GM12878 (cell line): ENCODE results near the gene PLK4. TPM values are rescaled to one million over a fixed set of nuclear protein-coding genes. Genes with fewer than 3 reads are reported as not detected.
"Not testable (repeated sequence)": the region's sequence is repeated elsewhere in the genome, so short reads cannot be mapped to it uniquely, and the experiment has no call there.

Source experiments
- ATAC-seq: fragments of 200-7000 bp; cut with Tn5 transposase; 3 replicates; pipeline ENCODE4 v1.9.1; 2020; ENCODE audit warnings: mild to moderate bottlenecking, moderate library complexity
- BruUV-seq: library from RNA; stranded (reverse); fragments of 400-500 nt; replicated peaks from 2 replicates; lab custom pipeline; 2021; lab: Mats Ljungman, UMichigan
- CTCF ChIA-PET: fragments of 300-600 bp; sonication (Branson Sonifier 250); formaldehyde crosslinking; extraction: SDS; loops from one replicate; lab custom pipeline; 2021; ENCODE audit warnings: inconsistent platforms; lab: Yijun Ruan, JAX
- POLR2A ChIA-PET: fragments of 350-600 bp; formaldehyde crosslinking; extraction: SDS; loops from one replicate; lab custom pipeline; 2021; ENCODE audit warnings: inconsistent platforms; lab: Charles Lee
- RAD21 ChIA-PET: fragments of 300-600 bp; sonication (Branson Sonifier 250); formaldehyde crosslinking; loops from one replicate; lab custom pipeline; 2023; ENCODE audit warnings: antibody characterized with exemption; ENCODE audit not compliant: unreplicated experiment; lab: Charles Lee
- SMC1A ChIA-PET: fragments of 300-600 bp; sonication (Branson Sonifier 250); formaldehyde crosslinking; loops from one replicate; lab custom pipeline; 2023; ENCODE audit not compliant: unreplicated experiment, uncharacterized antibody; lab: Charles Lee
- DNase-seq: peaks from one replicate; pipeline ENCODE4 v3.0.0-alpha.2; 2011; ENCODE audit warnings: low read depth, low spot score
- FAIRE-seq: peaks from 3 replicates; lab custom pipeline; 2011; peaks lifted over from hg19 to GRCh38; lab: Jason Lieb, UNC
- H2AFZ ChIP-seq: 2 replicates; pipeline ENCODE4 v1.6.0; 2011; ENCODE audit warnings: low read depth, low read length, control low read depth; ENCODE audit not compliant: control insufficient read depth
- H3K27ac ChIP-seq: 2 replicates; pipeline ENCODE4 v1.5.1; 2011; ENCODE audit warnings: control low read depth; ENCODE audit not compliant: control insufficient read depth, insufficient read depth
- H3K27me3 ChIP-seq, 2 experiments: replicated peaks in 1 of 2; 2 replicates each; pipeline versions ENCODE4 v1.6.0 to v1.6.1; 2011; ENCODE audit warnings: low read length in 1 of 2; ENCODE audit not compliant: control insufficient read depth in 2 of 2, insufficient read depth in 2 of 2
- H3K36me3 ChIP-seq, 2 experiments: 2 replicates each; pipeline ENCODE4 v1.5.1; 2011; ENCODE audit warnings: low read length in 1 of 2; ENCODE audit not compliant: control insufficient read depth in 2 of 2, insufficient read depth in 2 of 2
- H3K4me1 ChIP-seq: 2 replicates; pipeline ENCODE4 v1.6.1; 2011; ENCODE audit warnings: mild to moderate bottlenecking, low read length, moderate library complexity, mixed read lengths; ENCODE audit not compliant: control insufficient read depth, insufficient read depth
- H3K4me2 ChIP-seq: 2 replicates; pipeline ENCODE4 v1.6.0; 2011; ENCODE audit warnings: control low read depth; ENCODE audit not compliant: control insufficient read depth, insufficient read depth
- H3K4me3 ChIP-seq: fragments of 200-600 bp; sonication (generic); 2 replicates; pipeline ENCODE4 v1.5.1; 2016
- H3K79me2 ChIP-seq: 2 replicates; pipeline ENCODE4 v1.6.0; 2011; ENCODE audit warnings: low read length; ENCODE audit not compliant: control insufficient read depth, insufficient read depth
- H3K9ac ChIP-seq: 2 replicates; pipeline ENCODE4 v1.8.0; 2011; ENCODE audit warnings: low read length, control low read depth, mixed read lengths; ENCODE audit not compliant: control insufficient read depth, insufficient read depth
- H3K9me3 ChIP-seq: replicated peaks from 3 replicates; pipeline ENCODE4 v1.5.1; 2011; ENCODE audit warnings: mild to moderate bottlenecking, low read length; ENCODE audit not compliant: control insufficient read depth, insufficient read depth
- H4K20me1 ChIP-seq: 2 replicates; pipeline ENCODE4 v1.6.0; 2011; ENCODE audit not compliant: control insufficient read depth, insufficient read depth
- EGR1 ChIP-seq, 2 experiments: IDR thresholded peaks; 1 replicate in 1 of 2; 2 replicates in 1 of 2; pipeline ENCODE4 v1.6.1; 2011 to 2012; ENCODE audit warnings: low read depth in 2 of 2, low read length in 2 of 2, borderline replicate concordance in 1 of 2, mild to moderate bottlenecking in 1 of 2, moderate library complexity in 1 of 2
- HCFC1 ChIP-seq: fragments of 150-350 bp; IDR thresholded peaks from 2 replicates; pipeline ENCODE4 v1.6.1; 2014; ENCODE audit warnings: low read length
- MEF2A ChIP-seq: IDR thresholded peaks from 2 replicates; pipeline ENCODE4 v1.6.1; 2011; ENCODE audit warnings: low read depth, mild to moderate bottlenecking, low read length, moderate library complexity; ENCODE audit not compliant: insufficient read depth
- MYC ChIP-seq: IDR thresholded peaks from 2 replicates; pipeline ENCODE4 v1.6.1; 2011; ENCODE audit warnings: mild to moderate bottlenecking, low read length, moderate library complexity, inconsistent platforms; ENCODE audit not compliant: insufficient read depth, insufficient replicate concordance, insufficient read length, severe bottlenecking
- NFYB ChIP-seq: IDR thresholded peaks from 2 replicates; pipeline ENCODE4 v1.6.1; 2011; ENCODE audit warnings: low read depth, mild to moderate bottlenecking, low read length, improper control_type of control experiment, moderate library complexity; ENCODE audit not compliant: insufficient read depth
- NRF1 ChIP-seq: conservative IDR thresholded peaks from 2 replicates; pipeline ENCODE4 v1.6.1; 2011; ENCODE audit warnings: mild to moderate bottlenecking, low read depth, low read length, improper control_type of control experiment
- TCF12 ChIP-seq: IDR thresholded peaks from 2 replicates; pipeline ENCODE4 v1.6.1; 2011; ENCODE audit warnings: low read depth, mild to moderate bottlenecking, low read length
- YBX1 ChIP-seq: fragments of 450-650 bp; IDR thresholded peaks from 2 replicates; pipeline ENCODE4 v1.6.1; 2016; ENCODE audit warnings: antibody characterized with exemption
- WGBS: methylation state at CpG from one replicate; pipeline ENCODE4 v1.1.6; 2016; ENCODE audit warnings: low lambda C conversion rate; ENCODE audit not compliant: insufficient replicate concordance, insufficient coverage; ENCODE audit errors: missing lambda C conversion rate; 5-methylcytosine and 5-hydroxymethylcytosine counted together
- in situ Hi-C: fragments of 300-500 bp; cut with MboI; formaldehyde crosslinking; loops from 9 replicates; pipeline ENCODE4 v1.14.3; 2018; ENCODE audit warnings: mixed read lengths
- intact Hi-C: fragments of 100-400 bp; cut with micrococcal nuclease; formaldehyde crosslinking; loops from one replicate; pipeline ENCODE4 v1.14.2; 2022; ENCODE audit not compliant: unreplicated experiment
- polyA plus RNA-seq, 11 experiments: library from polyadenylated mRNA; depleted of rRNA in 4 of 11; unstranded in 6 of 11; stranded (reverse) in 5 of 11; fragments of >200 nt; fragmentation: Nextera tagmentation in 4 of 11; fragmentation: Illumina TruSeq in 1 of 11; extraction: Ambion mirVana in 4 of 11; extraction: Trizol in 1 of 11; gene quantifications; 1 replicate in 1 of 11; 2 replicates in 10 of 11; pipeline versions ENCODE4 v1.2.1 to v1.2.3, GENCODE V29; 2011 to 2016; ENCODE audit warnings: inconsistent platforms in 2 of 11, missing spikeins in 2 of 11, low read depth in 1 of 11
- total RNA-seq, 4 experiments: library from RNA; depleted of rRNA in 3 of 4; stranded (reverse); fragments of >200 nt in 3 of 4; fragmentation: Illumina TruSeq in 1 of 4; extraction: Trizol in 1 of 4; gene quantifications; 2 replicates each; pipeline versions ENCODE4 v1.2.1 to v1.2.3, GENCODE V29; 2013 to 2021

PLK4 gene
- total and polyA plus RNA-seq, 10 of the 15 experiments (the other 5 are each of a cell fraction or from before 2014, with no cell fraction given) = 16.6 to 55.3 (median 45.8) TPM

DNA sequence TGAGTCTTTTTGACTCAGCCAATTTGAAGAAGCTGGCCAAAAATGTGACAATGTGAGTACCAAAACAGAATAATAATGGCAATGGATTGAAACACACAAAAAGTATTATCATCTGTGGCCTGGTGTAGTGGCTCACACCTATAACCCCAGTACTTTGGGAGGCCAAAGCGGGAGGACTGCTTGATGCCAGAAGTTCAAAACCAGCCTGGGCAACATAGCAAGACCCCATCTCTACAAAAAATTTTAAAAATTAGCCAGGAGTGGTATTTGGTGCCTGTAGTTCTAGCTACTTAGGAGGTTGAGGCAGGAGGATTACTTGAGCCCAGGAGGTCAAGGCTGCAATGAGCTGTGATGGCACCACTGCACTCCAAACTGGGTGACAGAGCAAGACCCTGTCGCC lies 41.5 kb downstream of the PLK4 start (continued):
- TF ChIP-seq MEF2A = no peak
- TF ChIP-seq MYC = no peak
- TF ChIP-seq EGR1 (IDR thresholded peaks at IDR 0.05; ENCODE audit: borderline replicate concordance in 1 of 2, low read depth in 2 of 2, low read length in 2 of 2) = no peak
- no peak for TF ChIP-seq HCFC1
- TF ChIP-seq NFYB = no peak
- TF ChIP-seq NRF1 = no peak
- TF ChIP-seq TCF12 = no peak
- no peak for TF ChIP-seq YBX1
- TF ChIP-seq, all 136 proteins: peak for 0

DNA sequence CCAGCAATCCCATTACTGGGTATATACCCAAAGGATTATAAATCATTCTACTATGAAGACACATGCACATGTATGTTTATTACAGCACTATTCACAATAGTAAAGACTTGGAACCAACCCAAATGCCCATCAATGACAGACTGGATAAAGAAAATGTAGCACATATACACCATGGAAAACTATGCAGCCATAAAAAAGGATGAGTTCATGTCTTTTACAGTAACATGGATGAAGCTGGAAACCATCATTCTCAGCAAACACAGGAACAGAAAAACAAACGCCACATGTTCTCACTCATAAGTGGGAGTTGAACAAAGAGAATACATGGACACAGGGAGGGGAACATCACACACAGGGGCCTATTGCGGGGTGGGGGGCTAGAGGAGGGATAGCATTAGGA lies 45.0 kb downstream of the PLK4 start:
- POLR2A ChIA-PET, H3K9me3 ChIP-seq, BruUV-seq, FAIRE-seq, ATAC-seq, CTCF ChIA-PET, H3K27ac ChIP-seq, H4K20me1 ChIP-seq, H3K27me3 ChIP-seq, in situ Hi-C loops, H3K79me2 ChIP-seq, SMC1A ChIA-PET, intact Hi-C loops, H3K4me1 ChIP-seq, H3K4me3 ChIP-seq, RAD21 ChIA-PET, H3K4me2 ChIP-seq, H2AFZ ChIP-seq, H3K36me3 ChIP-seq, DNase-seq, H3K9ac ChIP-seq: not testable (repeated sequence)
- WGBS = 77% methylated on average over 2 of the region's 2 CpGs
